K562 (cell line): ENCODE measurements around the gene ACTR3C. TPM values are rescaled to one million over a fixed set of nuclear protein-coding genes. Genes with fewer than 3 reads are reported as not detected.
A peak's percentile ranks its signal among the peaks of the same experiment; 100 is the strongest.

Source experiments
- CBX8 ChIP-seq: fragments of 200-600 bp; sonication (generic); IDR thresholded peaks from 2 replicates; pipeline ENCODE4 v1.6.1; 2012; ENCODE audit warnings: borderline replicate concordance, mixed run types, low read depth, mild to moderate bottlenecking, moderate library complexity, mixed read lengths, low read length, control low read depth, inconsistent platforms; ENCODE audit not compliant: poor library complexity, severe bottlenecking; ENCODE audit errors: extremely low read depth
- DMBX1 ChIP-seq: fragments of 250-450 bp; sonication (Bioruptor Pico); IDR thresholded peaks from 2 replicates; pipeline ENCODE4 v1.8.0; 2022; ENCODE audit warnings: inconsistent platforms, mild to moderate bottlenecking, moderate library complexity, borderline replicate concordance
- E2F8 ChIP-seq: fragments of 450-650 bp; IDR thresholded peaks from 2 replicates; pipeline ENCODE4 v1.7.1; 2018; ENCODE audit warnings: mild to moderate bottlenecking, low read depth; ENCODE audit not compliant: partially characterized antibody
- HCFC1 ChIP-seq: IDR thresholded peaks from 2 replicates; pipeline ENCODE4 v1.6.1; 2012; ENCODE audit warnings: low read depth, low read length, improper control_type of control experiment
- MAX ChIP-seq: sonication (generic); formaldehyde crosslinking; IDR thresholded peaks from 2 replicates; pipeline ENCODE4 v1.9.0; 2022; ENCODE audit warnings: mild to moderate bottlenecking, missing genetic modification reagents
- polyA plus RNA-seq, 8 experiments: library from polyadenylated mRNA; depleted of rRNA in 4 of 8; stranded (reverse) in 5 of 8; unstranded in 3 of 8; fragments of >200 nt; fragmentation: Nextera tagmentation in 2 of 8; fragmentation: Illumina TruSeq in 1 of 8; extraction: Ambion mirVana in 2 of 8; extraction: Trizol in 1 of 8; gene quantifications; 2 replicates each; pipeline versions ENCODE4 v1.2.1 to v1.2.3, GENCODE V29; 2011 to 2014; ENCODE audit warnings: inconsistent platforms in 1 of 8, missing spikeins in 1 of 8
- total RNA-seq, 7 experiments: library from RNA; depleted of rRNA in 6 of 7; stranded (reverse); fragments of >200 nt in 6 of 7; fragmentation: Illumina TruSeq in 2 of 7; extraction: Trizol in 2 of 7; gene quantifications; 2 replicates each; pipeline versions ENCODE4 v1.2.1 to v1.2.3, GENCODE V29; 2011 to 2021; ENCODE audit warnings: low replicate concordance in 1 of 7

ACTR3C gene
- total and polyA plus RNA-seq, 9 of the 15 experiments (the other 6 are each of a cell fraction or from before 2014, with no cell fraction given): 9.0 to 35.4 (median 13.3) TPM

GRCh38 chr7:150368096-150368883 is 44.9 kb upstream of the ACTR3C start, which contains the start of gene REPIN1 (continued):
- TF ChIP-seq E2F8: no peak
- peak; percentile 97 for TF ChIP-seq MAX (CRISPR knock-in tag)
- TF ChIP-seq DMBX1 (CRISPR knock-in tag): peak; percentile 75
- TF ChIP-seq HCFC1: peak; percentile 72
- no peak for TF ChIP-seq CBX8
